T-helper 1 cell treated with Interleukin-12 subunit alpha and Interleukin-12 subunit beta and Interleukin-4 antibody, amounts not matched to agents 30 μg/mL and 1 μg/mL, for 36 hours (primary cell): ENCODE measurements around the gene HCAR3.

Experiments
- H3K27ac Mint-ChIP-seq: one replicate; pipeline ENCODE4 v1.8.0; 2021; ENCODE audit warnings: mild to moderate bottlenecking, mixed read lengths
- H3K27me3 Mint-ChIP-seq: one replicate; pipeline ENCODE4 v1.8.0; 2021; ENCODE audit warnings: low read depth, mixed read lengths
- H3K36me3 Mint-ChIP-seq: one replicate; pipeline ENCODE4 v1.8.0; 2021; ENCODE audit warnings: low read depth, mixed read lengths
- H3K4me1 Mint-ChIP-seq: one replicate; pipeline ENCODE4 v1.8.0; 2021; ENCODE audit warnings: low read depth, mixed read lengths
- H3K4me3 Mint-ChIP-seq: one replicate; pipeline ENCODE4 v1.8.0; 2021; ENCODE audit warnings: mild to moderate bottlenecking, moderate library complexity, mixed read lengths
- H3K9me3 Mint-ChIP-seq: one replicate; pipeline ENCODE4 v1.8.0; 2021; ENCODE audit warnings: mixed read lengths

HCAR3 gene

GRCh38 chr12:122668268-122668667 lies 48.3 kb downstream of the HCAR3 start:
- Mint-ChIP-seq H3K4me1 (no peaks in the 10 kb centered on the region), H3K9me3 (no peaks in the 10 kb centered on the region), H3K27ac (no peak overlapping the region), H3K27me3 (no peaks in the 10 kb centered on the region), H3K36me3 (no peaks in the 10 kb centered on the region), H3K4me3 (no peak overlapping the region)

DNA sequence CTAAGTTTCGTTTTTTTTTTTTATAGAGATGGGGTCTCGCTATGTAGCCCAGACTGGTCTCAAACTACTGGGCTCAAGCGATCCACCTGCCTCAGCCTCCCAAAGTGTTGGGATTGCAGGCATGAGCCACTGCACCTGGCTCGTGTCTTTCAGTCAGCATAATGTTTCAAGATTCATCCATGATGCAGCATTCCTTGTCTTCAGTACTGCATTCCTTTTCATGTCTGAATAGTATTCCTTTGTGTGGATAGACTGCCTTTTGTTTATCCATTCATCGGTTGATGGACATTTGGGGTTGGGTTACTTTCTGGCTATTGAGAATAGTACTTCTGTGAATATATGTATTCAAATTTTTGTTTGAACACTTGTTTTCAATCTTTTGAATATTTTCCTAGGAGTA lies 50.9 kb downstream of the HCAR3 start:
- no peaks in the 10 kb centered on the region for H3K9me3 Mint-ChIP-seq
- no peaks in the 10 kb centered on the region for H3K4me1 Mint-ChIP-seq
- no peaks in the 10 kb centered on the region for H3K27me3 Mint-ChIP-seq

GRCh38 chr12:122665349-122665748 lies 51.3 kb downstream of the HCAR3 start:
- Mint-ChIP-seq H3K27ac (no peak overlapping the region), H3K27me3 (no peaks in the 10 kb centered on the region), H3K4me3 (no peak overlapping the region), H3K36me3 (peaks cover 2% of the 10 kb centered on the region), H3K9me3 (no peaks in the 10 kb centered on the region), H3K4me1 (no peaks in the 10 kb centered on the region)

More for the DNA sequence above, 50.9 kb downstream of the HCAR3 start:
- Mint-ChIP-seq H3K36me3 (peaks cover 2% of the 10 kb centered on the region), H3K4me3 (no peak overlapping the region), H3K27ac (no peak overlapping the region)
